ENCODE data around the gene AQP7.
"Not testable (repeated sequence)": the region's sequence is repeated elsewhere in the genome, so short reads cannot be mapped to it uniquely, and the experiment has no call there.

Gene AQP7

DNA sequence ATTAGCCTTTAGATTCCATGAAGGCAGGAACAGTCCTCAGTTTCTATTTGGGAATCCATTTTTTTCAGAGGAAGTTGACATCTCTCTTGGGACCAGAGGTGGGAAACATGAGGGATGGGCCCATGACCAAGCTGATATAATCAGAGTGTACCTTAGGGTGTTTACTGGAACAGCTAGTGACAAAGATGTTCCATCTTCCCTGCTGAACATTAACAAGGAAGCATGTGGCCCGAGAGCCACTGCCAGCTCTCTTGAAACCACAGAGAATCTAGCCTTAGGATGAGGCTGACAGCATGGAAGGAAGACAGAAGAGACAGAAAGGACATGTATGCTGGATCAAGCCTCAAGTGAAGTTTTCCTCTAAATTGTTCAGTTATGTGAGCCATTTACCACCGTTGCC is 29.1 kb upstream of the AQP7 start:
- no peak for DNase-seq

DNA sequence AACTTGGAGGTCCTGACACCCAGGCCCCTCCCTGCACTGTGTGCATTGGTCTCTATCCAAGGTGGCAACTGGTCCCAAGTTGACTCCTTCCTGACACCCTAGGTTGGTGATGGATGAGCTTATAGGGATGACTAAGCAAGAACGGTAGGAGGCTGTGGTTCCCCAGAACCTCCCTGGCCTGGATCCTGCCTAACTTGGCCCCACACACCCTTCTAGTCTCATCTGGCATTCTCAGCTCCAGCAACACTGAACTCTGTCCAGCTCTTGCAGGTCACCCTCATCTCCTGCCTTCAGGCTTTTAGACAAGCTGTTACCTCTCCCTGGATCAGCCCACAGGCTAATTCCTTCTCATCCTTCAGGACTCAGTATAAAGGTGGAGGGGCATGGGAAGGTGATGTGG is 28.6 kb upstream of the AQP7 start:
- DNase-seq = no peak

DNA sequence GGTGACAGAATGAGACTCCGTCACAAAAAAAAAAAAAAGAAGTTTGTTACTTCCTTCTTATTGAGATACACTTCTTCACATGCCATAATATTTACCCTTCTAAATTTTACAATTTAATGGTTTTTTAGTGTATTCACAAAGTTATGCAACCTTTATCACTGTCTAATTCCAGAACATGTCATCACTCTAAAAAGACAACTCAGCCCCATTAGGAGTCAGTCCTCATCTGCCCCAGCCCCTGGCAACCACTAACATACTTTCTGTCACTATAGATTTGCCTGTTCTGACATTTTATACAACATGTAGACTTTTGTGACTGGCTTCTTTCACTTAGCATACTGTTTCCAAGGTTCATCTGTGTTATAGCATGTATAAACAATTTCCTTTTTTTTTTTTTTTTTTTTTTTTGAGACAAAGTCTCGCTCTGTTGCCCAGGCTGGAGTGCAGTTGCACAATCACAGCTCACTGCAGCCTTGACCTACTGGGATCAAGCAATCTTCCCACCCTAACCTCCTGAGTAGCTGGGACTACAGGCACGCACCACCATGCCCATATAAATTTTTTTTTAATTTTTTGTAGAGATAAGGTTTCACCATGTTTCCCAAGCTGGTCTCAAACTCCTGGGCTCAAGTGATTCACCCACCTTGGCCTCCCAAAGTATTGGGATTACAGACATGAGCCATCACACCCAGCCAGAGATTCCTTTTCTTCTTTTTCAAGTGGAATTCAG is 27.1 kb upstream of the AQP7 start:
- no peak for DNase-seq

DNA sequence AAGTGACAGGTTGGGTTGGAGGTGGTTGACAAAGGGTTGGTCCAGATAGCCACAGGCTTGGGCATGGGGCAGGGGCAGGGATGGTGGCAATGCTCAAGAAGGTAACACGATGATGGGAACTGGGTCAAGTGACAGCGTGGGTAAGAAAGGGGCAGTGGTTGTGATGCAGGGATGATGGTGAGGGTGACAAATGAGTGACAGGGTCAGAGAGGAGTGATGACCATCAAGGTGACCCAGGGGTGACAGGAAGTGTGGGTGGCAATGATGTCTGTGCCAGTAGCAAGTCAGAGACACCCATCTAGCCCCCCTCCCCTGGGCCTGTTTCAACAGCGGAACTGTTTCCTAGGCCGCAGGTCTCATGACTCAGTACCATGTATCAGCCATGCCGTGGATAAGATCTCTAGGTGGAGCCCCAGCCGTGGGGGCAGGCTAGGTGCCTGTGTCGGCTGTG is 24.5 kb upstream of the AQP7 start:
- no peak for DNase-seq

DNA sequence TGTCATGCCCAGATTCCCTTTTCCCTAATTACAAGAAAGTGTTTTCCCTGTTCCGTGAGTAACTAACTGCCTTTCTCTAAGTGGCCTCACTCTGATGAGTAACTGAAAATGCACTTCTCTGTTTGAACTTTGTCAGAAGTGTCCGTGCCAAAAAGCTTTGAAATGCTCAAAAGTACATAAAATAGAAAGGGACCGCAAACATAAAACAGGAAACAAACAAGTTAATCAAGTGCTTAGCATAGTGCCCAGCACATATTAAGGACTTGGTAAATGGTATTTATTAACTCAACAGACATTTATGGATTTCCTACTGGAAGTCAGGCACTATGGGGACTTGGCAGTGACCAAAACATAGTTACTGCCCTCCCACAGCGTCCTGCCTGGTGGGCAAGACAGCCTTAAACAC is 22.8 kb upstream of the AQP7 start:
- DNase-seq = no peak

DNA sequence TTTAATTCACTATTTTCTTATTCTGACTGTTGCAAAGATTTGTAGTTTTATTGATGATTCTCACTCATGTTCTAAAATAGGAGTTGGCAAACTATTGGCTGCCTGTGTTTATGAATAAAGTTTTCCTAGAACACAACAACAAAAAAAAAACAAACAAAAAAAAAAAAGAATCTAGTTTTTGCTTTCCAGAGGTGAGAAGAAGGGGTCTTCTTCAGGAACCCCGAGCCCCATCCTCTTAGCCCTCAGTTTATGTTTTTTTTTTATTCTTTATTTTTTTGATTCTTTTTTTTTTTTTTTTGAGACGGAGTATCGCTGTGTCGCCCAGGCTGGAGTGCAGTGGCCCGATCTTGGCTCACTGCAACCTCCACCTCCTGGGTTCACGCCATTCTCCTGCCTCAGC is 22.1 kb upstream of the AQP7 start:
- not testable (repeated sequence) for DNase-seq

DNA sequence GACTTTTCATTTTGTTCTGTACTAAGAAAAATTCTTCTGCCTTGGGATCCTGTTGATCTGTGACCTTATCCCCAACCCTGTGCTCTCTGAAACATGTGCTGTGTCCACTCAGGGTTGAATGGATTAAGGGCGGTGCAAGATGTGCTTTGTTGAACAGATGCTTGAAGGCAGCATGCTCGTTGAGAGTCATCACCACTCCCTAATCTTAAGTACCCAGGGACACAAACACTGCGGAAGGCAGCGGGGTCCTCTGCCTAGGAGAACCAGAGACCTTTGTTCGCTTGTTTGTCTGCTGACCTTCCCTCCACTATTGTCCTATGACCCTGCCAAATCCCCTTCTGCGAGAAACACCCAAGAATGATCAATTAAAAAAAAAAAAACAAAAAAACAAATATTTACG is 21.7 kb upstream of the AQP7 start:
- not testable (repeated sequence) for DNase-seq

DNA sequence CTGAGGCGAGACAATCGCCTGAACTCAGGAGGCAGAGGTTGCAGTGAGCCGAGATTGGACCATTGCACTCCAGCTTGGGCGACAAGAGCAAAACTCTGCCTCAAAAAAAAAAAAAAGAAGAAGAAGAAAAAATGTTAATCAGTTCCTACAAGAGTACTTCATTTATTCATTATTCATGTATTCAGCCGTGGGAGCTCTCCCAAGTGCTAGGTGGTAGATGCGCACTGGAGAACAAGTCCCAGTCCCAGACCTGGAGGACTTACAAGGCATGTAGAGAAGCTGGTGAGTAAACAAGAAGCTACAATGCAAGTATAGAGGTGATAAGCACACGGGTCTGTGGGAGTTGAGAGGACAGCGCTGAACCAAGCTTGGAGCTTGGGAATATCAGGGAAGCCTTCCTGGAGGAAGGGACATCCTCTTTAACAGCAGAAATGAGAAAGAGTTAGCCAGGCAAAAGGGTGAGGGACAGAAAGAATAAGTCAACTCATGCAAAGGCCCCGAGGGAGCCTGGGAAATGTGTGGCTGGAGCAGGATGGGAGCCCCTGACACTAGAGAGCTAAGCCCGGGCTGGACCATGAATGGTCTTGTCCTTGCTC is 17.4 kb upstream of the AQP7 start:
- DNase-seq = no peak

DNA sequence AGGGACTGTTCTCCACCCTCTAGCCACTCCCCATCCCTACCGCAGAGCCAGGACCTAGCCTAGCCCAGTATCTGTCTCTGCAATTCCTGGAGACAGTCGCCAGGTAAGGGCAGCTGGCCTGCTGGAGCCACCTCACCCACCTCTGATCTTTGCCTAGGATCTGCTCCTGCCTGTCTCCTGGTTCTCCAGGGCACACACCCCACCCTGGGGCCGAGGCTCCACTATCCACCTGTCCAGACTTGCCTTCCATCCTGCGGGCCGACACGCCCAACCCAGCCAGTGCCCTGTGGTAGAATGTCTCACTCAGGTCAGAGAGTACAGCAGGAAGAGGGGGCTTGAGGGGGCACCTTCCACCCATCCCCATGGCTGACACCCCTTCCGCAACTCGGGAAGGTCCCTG is 15.7 kb upstream of the AQP7 start:
- no peak for DNase-seq

DNA sequence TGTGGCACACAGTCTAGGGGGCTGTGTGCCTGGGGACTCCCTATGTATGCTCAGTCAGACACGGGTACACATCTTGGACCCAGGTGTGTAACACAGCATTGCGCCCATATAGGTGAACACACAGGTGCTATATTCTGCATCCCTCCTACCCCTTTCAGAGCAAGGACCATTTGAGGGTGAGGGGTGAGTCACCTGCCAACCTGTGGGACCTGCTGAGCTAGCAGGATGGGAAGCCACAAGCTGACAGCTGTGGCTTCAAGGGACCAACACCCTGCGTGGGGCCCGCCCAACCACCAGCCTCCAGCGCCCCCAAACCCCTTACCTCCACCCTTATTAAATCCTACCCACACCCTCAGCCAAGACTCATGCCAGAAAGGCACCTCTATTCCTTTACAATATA is 14.6 kb upstream of the AQP7 start:
- DNase-seq = peak; percentile 46

DNA sequence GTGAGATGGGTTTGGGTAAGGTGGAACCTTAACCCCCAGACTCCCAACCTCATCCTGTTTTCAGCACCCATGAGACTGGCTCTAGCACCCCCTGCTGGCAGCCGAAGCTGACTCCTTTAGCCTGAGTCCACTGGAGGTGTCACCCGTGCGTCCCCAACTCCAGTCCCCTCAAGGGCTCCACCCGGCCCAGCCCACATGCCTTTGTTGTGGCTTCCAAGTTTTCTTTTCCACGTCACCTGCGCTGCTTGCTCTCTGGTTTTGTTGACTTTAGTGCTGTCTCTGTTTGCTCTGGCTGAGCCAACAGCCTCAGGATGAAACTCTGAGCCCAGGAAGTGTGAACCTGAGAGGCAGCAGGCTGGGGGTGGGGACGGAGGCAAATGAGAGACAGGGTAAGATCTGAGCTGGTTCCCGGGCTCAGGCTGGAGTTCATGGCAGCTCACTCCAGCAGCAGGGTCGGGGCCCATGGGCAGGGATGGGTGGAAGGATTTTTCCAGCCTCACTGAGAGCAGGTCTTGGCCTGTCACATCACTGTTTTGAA is 13.2 kb upstream of the AQP7 start:
- peak; percentile 84 for DNase-seq

DNA sequence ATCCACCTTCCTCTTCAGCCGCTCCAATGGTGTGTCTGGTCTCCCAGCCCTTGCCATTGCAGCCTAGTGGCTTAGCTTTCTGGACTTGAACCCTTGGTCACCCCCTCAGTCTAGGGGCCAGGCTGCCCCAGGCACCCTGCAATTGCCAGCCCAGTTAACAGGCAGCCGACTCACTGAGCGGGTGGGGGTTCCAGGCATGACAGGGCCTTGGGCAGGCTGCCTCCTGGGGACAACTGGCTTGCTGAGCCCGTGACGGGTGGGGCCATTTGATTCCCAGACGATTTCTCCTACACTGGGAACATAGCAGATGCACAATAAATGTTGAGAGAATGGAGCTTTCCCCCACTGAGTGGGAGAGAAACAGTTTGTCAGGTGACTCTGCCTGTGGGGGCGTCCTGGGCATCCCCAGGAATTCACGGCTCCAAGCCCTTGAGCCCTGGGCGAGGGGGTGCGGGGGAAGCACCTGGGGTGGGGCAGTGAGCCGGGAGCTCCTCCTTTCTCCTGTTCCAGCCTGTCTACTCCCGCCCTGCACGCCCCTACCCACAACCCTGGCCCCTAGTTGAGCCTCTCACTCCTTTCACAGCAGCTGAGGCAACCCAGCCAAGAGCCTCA is 12.6 kb upstream of the AQP7 start:
- DNase-seq = no peak

DNA sequence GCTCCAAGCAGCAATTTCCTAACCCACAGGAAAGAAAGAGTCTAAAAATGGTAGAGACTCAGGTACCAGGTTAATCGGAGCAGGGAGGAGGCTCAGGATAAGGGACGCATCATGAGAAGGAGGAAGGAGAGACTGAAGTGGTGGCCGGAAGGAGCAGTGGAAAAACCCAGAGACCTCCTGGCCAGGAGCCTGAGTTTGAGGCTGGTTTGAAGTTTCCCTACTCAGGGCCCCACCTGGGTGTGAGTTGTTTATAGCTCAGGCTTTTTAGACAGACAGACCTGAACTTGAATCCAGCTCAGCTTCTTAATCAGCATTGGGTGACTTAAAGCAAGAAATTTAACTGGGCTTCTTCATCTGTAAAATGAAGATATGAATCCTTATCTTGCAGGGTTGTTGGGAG is 11.9 kb upstream of the AQP7 start:
- no peak for DNase-seq

DNA sequence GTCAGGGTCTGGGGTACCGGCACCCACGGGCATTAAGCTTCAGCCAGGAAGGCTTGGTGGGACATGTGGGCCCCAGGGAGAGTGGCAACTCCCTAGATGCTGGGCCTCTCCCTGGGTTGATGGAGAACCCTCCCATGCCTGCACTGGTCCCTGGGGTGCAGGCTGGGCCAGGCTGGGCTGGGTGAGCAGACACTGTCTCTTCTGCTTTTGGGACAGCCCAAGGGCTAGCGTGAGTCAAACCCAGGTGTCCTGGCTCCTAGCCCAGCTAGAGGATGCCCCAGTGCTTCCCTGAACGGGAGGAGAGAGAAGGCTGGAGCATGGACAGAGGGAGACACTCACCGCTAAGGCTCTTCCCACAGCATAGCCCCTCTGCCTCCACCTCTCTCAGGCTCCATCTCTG is 5.7 kb upstream of the AQP7 start:
- DNase-seq = no peak

DNA sequence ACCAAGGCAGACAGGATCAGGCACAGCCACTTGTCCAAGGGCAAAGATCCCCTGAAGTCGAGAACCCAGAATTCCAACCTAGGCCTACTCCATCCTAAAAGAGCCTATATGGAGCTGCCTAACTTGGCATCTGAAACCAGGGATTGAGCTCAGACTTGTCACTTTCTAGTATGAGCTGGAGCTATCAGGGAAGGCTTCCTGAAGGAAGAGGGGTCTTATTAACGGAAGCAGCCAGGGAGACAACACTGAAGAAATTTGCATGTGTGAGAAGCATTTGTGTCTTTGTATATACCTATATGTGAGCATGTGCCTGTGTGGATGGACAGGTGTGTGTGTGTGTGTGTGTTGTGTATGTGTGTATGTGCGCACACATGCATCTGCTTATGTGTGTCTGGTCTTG is 4.7 kb upstream of the AQP7 start:
- no peak for DNase-seq

DNA sequence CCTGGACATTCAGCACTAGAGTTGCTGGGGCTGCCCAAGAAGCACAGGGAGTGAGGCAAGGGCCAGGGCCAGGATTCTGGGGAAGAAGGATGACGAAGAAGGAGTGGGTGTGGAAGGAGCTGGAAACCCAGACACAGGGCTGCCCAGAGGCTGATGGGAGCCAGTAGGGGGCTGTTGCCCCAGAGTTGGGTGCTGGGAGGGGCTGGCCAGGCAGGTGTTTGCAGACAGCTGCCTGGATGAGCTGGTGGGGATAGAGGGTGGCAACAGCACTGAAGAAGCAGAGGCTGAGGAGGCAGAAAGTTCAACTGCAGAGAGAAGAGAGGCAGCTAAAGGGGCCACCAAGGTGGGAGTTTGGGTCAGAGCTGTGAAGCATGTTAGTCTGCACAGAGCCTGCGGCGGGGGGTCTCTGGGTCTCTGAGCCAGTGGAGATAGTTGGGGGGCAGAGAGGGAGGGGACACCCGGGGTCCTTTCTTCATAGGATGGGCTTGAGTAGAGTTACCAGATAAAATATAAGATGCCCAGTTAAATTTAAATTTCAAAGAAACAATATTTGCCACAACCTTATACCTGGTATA is 2.5 kb upstream of the AQP7 start:
- no peak for DNase-seq

DNA sequence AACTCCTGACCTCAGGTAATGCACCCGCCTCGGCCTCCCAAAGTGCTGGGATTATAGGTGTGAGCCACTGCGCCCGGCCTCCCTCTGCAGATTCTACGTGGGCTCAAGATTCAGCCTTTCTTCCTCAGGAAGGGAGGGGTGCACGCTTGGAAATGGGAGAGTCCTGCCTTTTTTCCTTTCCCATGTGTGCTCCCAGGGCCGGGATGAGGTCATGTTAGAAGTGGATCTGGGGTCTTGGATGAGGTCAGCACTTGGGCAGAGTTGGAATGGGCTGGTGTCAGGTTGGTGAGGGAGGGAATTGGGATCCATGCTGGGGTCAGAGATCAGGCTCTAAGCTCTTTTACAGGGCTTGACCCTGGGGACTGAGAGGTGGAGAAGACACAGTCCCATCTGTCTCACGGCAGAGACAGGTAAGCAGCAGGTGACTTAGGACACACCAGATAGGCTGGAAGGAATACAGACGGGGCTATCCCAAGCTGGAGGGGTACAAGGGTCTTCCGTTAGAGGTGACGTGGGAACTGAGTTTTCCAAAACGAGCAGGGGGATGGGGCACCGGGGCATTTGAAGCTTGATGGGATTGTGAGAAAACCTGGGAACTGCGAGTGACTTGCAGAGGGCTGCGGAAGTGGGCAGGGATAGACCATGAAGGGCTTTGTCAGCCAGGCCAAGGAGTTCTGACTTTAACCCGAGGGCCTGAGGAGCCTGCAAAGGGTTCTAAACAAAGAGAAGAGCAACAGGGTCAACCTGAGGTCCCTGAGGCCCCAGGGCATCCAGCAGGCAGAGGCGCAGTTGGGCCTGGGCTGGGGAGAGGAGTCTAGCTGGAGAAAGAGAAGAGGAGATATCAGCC is 1.8 kb upstream of the AQP7 start:
- no peak for DNase-seq

DNA sequence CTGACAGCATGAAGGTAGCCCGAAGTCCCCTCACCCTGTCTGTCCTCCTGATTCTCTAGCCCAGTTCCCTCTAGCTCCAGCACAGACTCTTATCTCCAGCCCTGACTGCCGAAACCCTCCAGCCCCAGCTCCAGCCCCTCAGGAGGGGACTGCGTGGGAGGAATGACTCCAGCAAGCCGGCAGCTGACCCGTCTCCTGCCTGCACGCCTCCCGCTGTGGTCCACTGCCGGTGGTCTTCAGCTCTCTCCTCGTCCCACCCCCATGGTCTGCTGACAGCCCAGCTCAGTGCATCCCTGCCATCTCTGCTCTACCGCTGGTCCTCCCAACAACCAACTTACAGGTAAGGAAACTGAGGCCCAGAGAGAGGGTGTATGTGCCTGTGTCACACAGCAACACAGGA is 559 bp downstream of the AQP7 start:
- not testable (repeated sequence) for DNase-seq

DNA sequence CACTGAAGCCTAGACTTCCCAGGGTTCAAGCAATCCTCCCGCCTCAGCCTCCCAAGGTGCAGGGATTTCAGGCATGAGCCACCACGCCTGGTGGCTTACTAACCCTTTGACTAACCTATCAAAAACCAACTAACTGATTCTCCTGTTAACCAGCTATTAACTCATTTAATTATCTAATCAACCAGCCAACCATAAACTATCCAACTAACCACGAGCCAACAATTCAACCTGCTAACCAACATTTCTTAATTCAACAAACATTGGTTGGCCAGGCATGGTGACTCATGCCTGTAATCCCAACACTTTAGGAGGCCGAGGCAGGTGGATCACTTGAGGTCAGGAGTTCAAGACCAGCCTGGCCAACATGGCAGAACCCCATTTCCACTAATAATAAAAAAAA is 3.3 kb downstream of the AQP7 start:
- not testable (repeated sequence) for DNase-seq

DNA sequence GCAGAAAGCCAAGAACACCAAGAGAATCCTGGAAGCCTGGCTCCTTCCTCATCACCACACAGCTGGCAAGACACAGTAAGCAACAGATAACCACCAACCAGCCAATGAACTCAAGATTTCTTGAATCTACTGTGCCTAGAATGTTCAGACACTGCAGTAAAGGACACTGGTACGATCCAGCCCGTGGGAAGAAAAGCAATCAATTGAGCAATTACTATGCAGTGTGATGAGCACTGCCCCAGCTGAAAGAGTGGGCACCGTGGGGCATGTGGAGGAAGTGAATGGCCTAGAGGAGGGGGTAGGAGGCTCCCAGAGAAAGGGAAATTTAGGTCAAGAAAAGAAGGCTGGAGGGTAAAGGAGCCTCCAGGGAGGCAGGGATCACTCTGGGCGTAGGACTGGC is 4.6 kb downstream of the AQP7 start:
- not testable (repeated sequence) for DNase-seq

DNA sequence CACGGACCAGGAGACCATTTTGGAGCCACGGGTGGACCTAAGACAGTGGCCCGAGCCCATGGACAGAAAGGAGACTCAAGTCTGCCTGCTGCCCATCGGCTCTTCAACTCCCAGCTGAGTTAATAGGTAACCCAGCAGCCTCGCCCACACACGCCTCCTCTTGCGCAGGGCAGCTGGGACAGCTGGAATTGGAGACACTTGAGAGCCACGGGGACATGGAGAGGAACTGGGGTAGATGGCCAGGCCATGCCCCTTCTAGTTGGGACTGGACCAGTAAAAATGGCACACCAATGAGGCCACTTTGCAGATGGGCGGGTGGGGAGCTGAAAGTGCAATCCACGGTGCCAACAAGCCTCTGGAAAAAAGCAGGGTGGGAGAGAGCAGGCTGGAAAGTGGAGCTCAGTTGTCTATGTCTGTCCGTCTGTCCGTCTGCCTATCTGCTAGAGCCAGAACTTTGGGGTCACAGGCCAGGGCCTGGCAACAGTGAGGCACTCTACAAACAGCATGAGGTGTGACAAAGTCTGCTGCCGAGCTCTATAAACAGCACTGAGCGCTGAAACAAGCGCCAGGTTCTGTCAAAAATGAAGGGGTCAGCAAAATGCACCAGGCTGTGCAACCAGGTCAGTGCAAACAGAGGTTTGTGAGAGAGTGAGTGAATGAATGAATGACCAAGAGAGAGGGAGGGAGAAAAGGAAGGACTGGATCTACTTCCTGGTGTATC is 7.0 kb downstream of the AQP7 start:
- not testable (repeated sequence) for DNase-seq

DNA sequence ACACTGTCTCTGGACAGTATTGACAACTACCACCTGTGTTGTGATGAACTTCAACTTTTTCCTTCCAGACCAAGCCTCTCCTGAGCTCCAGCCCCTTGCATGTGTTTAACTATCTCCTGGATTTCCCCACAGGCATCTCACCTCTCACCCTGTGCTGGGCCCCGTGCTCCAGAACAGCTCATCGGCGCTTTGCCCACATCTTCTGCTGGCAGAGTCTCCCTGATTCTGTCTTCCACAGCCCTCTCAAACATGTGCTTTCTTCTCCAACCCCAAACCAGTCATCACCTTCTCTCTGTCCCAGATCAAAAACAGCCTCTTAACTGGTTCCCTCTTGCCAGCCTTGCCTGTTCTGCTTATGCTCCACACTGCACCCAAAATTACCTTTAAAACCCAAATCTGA is 8.4 kb downstream of the AQP7 start:
- DNase-seq = not testable (repeated sequence)

Measured in activated CD8-positive, alpha-beta memory T cell treated with anti-CD3 and anti-CD28 coated beads, Interleukin-2, amount 50 U/mL, for 4 hours (primary cell).